ENCODE results near the gene PLOD2.

Gene PLOD2

GRCh38 chr3:146165877-146166276, 4.9 kb upstream of the PLOD2 start:
- DNase-seq = no peak

DNA sequence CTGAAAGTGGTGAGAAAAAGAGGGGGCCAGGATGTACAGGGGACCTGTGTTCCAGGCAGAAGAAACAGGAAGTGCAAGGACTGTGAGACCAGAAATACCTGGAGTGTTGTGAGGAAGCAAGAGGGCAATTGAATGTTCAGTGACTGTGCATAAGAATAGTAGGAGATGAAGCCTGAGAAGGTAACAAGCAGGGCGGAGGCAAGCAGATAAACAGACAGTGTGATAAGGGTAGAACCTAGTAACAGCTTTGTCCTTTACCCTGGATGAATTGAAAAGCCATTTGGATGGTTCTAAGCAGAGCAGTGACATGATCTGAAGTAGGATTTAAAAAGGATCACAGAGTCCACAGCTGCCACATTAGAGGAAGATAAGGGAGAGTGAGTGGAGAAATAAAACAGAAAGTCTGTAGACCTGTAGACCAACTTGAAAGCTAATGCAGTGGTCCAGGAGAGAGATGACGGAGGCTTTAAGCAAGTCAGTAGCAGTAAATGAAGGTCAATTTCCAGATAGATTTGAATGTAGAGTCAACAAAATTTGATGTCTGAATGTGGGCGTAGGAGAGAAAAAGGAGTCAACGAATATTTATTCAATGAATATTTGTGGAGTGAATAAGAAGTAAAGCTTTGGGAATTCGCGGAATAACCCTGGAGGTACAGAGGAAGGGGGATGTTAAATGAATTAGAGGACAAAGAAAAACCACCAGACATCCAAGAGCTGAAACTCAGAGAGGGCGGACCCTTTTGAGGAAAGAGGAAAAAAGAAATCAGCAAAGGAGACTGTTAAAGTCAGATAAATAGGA, 4.2 kb upstream of the PLOD2 start:
- DNase-seq = no peak

- no peak for DNase-seq
Observed at GRCh38 chr3:146164506-146164905, 3.5 kb upstream of the PLOD2 start.

DNA sequence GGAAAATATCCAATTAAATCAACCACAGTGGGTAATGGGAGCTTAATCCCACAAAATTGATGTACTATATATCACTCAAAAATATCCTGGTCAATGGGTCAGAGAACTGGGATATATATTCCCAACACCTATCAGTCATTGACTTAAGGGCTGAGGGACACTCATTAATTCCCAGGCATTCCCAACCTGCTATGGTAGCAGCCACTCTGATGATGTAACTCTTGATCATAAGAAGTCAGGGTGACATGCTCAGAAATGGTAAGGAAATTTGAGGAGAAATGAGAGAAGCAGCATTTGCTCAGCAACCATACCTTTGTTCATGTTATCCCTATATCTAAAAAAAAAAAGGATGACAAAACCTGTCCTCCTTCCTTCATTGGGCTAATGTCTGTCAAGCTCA, 3.1 kb upstream of the PLOD2 start:
- DNase-seq = no peak

- DNase-seq = no peak
Observed at GRCh38 chr3:146163584-146163983, 2.6 kb upstream of the PLOD2 start.

- DNase-seq = no peak
Observed at GRCh38 chr3:146162561-146162960, 1.6 kb upstream of the PLOD2 start.

GRCh38 chr3:146161663-146162002, 649 bp upstream of the PLOD2 start:
- DNase-seq = no peak

- DNase-seq = no peak
Observed at GRCh38 chr3:146160321-146160963, 542 bp downstream of the PLOD2 start.

- no peak for DNase-seq
Observed at GRCh38 chr3:146159616-146160320, 1.2 kb downstream of the PLOD2 start.

- DNase-seq = no peak
Observed at GRCh38 chr3:146159037-146159436, 1.9 kb downstream of the PLOD2 start.

DNA sequence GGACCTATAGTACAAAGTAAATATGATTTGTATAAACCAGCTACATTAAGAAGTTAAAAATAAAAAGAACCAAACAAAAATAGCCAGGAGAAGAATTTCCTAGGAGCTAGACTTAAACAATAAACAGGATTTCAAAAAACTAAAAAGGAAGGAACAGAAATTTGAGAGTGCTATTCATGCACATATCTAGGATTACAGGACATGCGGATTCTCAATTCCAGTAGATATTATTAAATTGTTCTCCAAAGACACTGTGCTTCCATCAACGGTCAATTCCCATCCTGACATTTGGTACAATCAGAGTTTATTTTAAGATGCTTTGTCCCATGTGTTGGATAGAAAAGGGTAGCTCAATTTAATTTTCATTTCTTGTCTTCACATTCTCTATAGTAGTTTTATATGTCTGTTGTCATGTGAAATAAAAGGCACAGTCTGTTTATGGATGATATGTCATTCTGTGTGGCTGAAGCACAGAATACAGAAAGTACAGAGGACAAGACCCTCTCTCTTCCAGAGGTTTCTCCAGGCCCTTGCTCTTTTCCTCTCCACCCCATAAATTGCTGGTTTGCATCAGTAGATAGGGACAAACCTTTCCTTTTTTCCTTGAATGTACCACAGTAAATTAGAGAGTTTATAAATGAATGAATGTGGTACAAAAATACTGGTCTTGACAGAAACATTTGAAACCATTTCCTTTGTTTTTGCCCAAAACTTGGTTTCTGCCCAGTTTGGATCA, 3.5 kb downstream of the PLOD2 start:
- DNase-seq = no peak

DNA sequence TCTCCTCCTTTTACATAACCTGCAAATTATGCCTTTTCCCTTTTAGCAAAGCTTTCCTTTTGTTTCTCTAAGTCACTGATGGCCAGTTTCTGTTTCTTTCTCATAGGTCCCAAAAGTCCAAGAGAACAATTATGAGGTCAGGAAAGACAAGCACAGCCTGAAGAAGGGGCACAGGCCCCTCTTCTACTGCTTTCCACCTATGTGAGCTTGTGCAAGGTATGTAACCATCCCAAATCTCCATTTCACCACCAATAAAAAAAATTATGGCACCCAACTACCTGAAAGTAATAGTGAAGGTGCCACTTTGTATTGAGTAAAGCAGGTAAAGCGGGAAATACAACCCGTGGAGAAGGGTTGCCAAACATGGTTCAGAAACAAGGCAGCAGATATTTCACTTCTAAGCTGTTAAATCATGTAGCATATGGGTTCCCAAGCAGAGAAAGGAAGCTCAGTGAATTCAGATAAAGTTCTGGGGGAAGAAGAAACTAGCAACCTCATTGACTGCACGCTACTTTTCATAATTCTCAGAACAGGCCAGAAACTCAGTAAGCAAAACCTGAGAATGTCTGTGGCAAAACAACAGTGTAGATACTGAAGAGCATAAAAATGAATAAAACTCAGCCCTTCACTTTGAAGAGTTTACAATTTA, 4.2 kb downstream of the PLOD2 start:
- DNase-seq = no peak

DNA sequence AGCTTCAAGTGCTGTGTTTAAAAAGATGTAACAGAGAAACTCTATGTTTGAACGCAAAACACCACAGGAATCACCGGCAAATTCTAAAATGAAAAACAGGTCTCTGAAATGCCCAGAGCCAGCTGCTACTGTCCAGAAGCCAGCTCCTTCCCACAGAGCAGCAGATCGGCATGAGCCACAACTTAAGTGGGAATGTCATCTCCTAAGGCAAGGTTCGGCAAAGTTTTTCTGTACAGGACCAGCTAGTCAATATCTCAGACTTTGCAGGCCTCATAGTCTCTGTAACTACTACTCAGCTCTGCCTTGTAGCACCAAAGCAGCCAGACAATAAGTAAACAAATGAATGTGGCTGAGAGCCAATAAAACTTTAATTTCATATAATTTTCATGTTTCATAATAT, 4.9 kb downstream of the PLOD2 start:
- no peak for DNase-seq

- DNase-seq = no peak
Observed at GRCh38 chr3:146154995-146155394, 6.0 kb downstream of the PLOD2 start.

DNA sequence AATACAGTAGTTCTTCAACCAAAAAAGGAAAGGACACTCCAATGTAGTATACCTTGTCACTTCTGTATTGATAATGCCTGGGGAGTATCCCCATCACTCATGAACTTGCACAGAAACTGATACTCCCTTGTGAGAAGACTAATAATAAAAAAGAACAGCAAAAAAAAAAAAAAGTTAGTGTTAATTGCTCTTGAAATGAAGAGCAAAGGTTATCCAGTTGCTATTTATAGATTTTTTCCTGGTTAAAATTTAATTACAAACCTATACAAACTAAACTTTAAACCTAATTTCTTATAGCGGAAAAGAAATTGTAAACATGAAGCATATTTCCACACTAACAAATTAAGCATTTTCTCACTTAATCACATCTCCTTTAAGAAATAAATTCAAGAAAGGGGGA, 6.7 kb downstream of the PLOD2 start:
- DNase-seq = no peak

DNA sequence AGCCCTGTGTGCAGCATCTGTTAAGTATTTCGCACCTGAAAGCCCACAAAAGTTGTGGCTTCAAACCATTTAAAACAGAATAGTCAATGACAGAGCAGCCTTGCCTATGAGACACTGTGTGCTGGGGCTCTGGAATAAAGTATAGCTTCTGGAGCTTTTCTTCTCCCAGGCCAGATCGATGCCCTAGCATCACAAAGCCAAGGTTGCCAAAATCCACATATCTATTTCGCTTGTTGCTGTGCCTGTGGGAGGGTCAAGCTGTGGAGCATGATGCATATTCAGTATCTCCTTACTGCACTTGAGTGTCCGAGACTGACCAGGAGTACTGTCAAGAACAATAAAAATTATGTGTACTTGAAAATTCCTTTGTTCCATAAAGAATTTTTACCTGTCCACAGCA, 7.6 kb downstream of the PLOD2 start:
- DNase-seq = no peak

DNA sequence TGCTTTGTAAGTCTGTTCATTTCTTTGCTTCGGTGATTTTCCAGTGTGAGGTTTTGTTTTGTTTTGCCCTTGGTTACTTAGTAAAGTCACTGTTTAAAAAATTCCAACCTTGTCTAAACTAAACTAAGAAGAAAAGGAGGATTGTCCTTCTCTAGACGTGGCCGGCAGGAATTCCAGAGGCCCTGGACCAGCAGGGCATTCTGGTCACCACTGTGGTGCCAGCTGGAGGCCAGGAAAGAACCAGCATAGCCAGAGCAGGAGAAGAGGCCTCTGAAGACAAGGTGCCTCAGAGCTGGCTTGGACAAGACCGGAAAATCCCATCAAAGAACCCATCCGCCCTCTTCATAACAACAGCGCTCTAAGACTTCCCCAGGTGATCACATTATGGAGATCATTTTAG, 8.2 kb downstream of the PLOD2 start:
- DNase-seq = no peak

- DNase-seq = no peak
Observed at GRCh38 chr3:146148468-146148931, 12.5 kb downstream of the PLOD2 start.

- DNase-seq = no peak
Observed at GRCh38 chr3:146145642-146146041, 15.3 kb downstream of the PLOD2 start.

DNA sequence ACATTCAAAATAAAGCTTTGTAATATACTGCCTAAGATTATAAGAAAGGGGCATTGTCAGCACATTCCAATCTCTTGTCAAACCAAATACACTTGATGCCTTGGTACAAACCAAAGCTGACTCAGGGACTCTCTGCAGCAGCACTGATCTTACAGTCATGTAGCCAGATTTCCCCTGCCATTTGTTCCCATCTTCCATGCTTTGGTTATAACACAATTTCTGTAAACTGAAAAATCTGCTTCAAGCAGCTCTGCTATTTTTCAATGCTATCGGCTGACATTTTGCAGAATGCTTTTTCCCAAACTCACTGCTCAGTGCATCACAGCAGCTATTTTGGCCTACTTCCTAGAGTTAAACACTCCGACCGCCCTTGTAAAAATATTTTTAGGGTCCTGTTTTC, 18.2 kb downstream of the PLOD2 start:
- DNase-seq = no peak

GRCh38 chr3:146139586-146140110, 21.3 kb downstream of the PLOD2 start:
- DNase-seq = no peak

- no peak for DNase-seq
Observed at GRCh38 chr3:146138902-146139301, 22.1 kb downstream of the PLOD2 start.

- no peak for DNase-seq
Observed at GRCh38 chr3:146136647-146137046, 24.3 kb downstream of the PLOD2 start.

All from CD4-positive, alpha-beta T cell treated with Interleukin-4 for 1 hour (primary cell).